SIG-M5 (cell line): Measurements from ENCODE around the gene GATA2.

ENCODE experiments used
- DNase-seq: peaks from one replicate; lab custom pipeline; 2025; lab: John Stamatoyannopoulos, UW

Gene GATA2

DNA sequence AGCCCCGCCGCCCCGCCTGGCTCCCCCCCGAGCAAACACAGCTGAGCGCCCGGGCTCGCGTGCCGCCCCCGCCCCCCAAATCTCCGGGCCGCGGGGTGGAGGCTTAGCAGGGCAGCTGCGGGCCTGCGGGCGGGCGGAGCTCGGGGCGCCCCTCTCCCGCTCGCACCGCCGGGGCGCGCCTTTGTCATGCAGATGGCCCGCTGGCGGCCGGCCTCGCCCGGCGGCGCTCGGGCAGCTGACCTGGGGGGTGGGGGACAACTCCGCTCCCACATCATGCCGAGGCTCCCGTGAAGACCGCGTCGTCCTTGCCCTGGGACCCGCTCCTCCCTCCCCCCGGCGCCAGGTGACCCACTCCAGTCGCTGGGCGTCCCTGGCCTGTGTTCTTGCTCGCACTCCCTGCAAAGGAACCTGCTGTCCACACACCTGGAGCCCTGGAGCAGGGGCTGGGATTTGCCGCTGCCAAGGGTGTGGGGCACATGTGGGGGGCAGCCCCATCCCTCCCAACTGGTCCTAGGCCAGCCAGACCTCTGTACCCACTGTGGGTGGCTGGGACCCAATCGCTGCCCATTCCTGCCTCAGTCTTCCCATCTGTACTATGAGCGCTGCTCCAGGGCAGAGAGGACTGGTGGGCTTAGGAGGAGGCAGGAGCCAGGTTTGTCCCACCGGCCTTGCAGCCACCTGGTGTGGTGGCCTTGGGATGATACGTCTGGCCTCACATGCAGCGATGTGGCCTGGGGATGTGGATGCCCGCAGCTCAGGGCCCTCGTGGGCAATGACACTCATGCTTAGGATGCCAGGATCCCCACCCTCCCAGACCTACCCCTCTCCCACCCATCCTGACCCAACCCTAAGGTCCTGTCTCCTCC is 59.8 kb downstream of the GATA2 start:
- no peak for DNase-seq

DNA sequence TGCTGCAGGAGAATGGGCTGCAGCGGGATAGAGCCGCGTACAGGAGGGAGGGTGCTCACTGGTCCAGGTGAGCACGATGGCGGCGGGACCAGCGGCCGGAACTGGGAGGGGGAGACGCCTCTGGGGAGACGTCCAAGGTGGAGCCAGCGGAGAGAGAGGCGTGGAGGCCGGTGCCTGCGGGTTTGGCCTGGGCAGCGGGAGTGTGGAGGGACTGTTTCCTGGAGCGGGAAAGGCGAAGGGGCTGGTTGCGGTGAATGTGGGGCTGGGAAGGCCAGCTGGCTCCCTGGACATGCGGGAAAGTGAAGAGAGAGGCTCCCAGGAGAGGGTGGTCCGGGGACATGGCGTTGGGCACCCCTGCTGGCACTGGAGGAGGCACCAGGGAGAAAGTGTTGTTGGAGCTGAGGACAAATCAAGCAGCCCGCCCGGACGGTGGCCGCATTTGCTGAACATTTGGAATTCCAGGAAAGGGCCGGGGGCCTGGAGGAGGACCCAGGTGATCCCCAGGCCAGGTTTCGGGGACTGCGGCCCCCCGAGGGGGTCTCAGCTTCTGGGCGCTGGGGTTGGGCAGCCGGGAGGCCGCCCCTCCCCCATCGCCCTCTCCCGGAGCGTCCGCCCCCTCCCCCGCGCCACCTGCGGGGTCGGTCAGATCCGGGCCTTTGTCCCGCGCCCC is 60.6 kb downstream of the GATA2 start:
- DNase-seq = no peak

DNA sequence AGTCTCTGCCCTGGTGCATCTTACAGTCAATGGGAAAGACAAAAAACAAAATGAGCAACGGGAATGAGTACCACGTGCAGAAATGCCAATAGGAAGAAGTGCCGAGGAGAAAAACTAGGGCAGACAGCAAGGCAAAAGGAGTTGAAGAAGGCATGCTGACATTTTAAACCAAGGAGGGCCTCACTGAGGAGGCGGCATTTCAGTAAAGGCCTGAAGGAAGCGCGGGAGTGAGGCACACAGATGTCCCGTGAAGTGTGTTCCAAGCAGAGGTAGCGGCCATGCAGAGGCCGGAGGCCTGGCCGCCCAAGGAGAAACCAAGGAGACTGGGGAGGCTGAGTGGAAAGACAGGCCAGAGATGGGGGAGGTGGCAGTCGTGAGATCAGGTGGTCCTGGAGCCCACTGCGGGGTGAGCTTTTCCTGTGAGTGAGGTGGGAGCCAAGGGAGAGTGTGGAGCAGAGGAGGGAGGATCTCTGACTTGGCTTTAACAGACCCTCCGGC is 61.1 kb downstream of the GATA2 start:
- DNase-seq = no peak

DNA sequence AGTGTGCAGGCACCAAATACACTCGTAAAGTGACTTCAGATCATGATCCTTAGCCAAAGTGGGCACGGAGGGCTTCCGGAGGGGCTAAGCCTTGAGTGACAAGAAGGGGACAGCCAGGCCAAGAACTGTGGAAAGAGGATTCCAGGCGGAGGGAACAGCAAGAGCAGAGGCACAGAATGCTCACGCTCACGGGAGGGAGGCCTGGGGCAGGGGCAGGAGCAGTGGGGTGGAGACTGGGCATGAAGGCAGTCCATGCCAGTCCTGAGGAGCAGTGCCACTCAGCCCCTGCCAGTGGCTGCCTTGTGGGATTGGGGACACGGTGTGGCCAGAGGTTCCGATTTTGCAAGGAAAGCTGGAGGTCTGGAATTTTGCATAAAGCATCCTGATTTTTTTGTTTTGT is 62.3 kb downstream of the GATA2 start:
- DNase-seq = no peak

DNA sequence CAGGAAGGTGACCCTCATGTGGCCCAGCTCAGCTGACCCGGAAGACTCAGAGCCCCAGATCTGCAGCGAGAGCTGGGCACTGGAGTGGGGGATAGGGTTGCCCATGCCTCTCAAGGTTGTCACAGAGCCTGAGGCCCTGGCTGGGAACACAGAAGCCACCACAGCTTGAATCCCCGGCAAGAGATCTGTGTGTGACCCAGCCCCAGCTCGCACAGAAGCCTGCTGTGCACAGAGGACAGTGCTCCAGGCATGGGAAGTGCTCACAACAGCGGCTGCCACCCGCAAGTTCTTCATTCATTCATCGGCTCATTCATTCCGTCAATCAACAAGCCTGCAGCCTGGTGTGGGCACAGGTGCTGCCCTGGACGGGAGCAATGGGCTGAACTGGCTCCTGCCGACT is 62.7 kb downstream of the GATA2 start:
- DNase-seq = no peak

DNA sequence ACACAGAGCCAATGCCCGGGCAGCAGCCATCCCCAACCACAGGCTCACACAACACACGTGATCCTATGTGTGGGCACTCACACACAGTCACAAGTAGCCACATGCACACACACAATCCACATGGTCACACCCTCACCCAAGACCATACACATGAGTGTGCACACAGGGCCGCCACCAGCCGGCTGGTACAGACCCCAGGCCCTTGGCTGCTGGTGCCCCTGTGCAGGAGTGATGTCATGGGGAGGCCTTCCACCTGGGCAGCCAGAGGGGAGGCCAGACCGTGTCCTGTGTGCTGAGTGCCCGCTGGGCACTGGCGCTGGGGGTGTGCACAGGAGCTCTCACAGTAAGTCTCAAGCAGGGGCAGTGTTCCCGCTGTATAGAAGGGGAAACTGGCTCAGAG is 63.2 kb downstream of the GATA2 start:
- no peak for DNase-seq
